Measurements from ENCODE around the gene ECI2.
"Not testable (repeated sequence)": the region's sequence is repeated elsewhere in the genome, so short reads cannot be mapped to it uniquely, and the experiment has no call there.

The ECI2 gene

GRCh38 chr6:4107873-4108272 is 27.5 kb downstream of the ECI2 start:
- in situ Hi-C loops (cut with MboI; ENCODE audit: low sequenced_read_pairs) = no loop called here

- in situ Hi-C loops (cut with MboI; ENCODE audit: low sequenced_read_pairs) = no loop called here
These were observed 29.3 kb downstream of the ECI2 start for GRCh38 chr6:4105980-4106536.

GRCh38 chr6:4103929-4104328 is 31.4 kb downstream of the ECI2 start:
- in situ Hi-C loops (cut with MboI; ENCODE audit: low sequenced_read_pairs) = no loop called here

GRCh38 chr6:4102687-4103244 is 32.6 kb downstream of the ECI2 start:
- in situ Hi-C loops (cut with MboI; ENCODE audit: low sequenced_read_pairs) = no loop called here

DNA sequence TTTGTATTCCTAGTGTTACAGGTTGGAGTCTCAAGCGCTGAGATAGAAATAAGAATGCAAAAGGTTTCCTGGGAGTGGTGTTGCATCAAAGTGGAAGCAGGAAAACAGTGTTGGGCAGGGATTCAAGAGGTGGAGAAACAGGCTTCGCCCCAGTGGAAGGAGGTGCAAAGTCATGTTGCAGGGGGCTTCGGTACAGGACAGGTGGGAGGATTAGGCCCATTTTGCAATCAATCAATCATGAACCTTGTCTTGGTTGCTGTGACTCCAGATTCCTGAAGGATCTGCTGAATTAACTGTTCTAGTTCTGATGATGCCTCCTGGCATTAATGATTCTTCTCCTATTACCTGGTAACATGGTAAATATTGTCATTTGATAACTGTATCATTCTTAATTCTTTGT is 34.1 kb downstream of the ECI2 start:
- in situ Hi-C loops (cut with MboI; ENCODE audit: low sequenced_read_pairs) = no loop called here

DNA sequence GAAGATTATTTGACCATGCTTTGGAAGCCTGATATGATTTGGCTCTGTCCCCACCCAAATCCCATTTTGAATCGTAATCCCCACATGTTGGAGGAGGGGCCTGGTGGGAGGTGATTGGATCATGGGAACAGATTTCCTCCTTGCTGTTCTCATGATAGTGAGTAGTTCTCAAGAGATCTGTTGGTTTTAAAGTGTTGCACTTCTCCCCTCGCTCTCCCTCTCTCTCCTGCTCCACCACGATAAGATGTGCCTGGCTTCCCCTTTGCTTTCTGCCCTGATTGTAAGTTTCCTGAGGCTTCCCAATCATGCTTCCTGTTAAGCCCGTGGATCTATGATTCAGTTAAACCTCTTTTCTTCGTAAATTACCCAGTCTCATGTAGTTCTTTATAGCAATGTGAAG is 34.7 kb downstream of the ECI2 start:
- in situ Hi-C loops (cut with MboI; ENCODE audit: low sequenced_read_pairs) = no loop called here

DNA sequence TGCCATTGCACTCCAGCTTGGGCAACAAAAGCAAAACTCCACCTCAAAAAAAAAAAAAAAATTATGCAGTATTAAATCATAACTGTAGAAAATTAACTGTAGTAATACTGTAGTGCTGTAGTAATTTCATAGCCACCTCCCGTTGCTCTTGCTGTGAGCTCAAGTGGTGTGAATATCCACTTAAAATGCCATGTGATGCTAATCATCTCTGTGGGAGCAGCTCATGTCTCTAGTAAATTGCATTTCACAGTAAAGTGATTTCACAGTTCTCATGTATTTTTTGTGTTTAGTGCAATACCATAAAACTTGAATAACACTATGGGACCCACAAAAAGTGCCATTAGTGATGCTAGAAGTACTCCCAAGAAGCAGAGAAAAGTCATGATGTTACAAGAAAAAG is 42.1 kb downstream of the ECI2 start:
- in situ Hi-C loops (cut with MboI; ENCODE audit: low sequenced_read_pairs) = no loop called here

- in situ Hi-C loops (cut with MboI; ENCODE audit: low sequenced_read_pairs) = no loop called here
These were observed 43.4 kb downstream of the ECI2 start for GRCh38 chr6:4091941-4092340.

GRCh38 chr6:4090043-4090442 is 45.3 kb downstream of the ECI2 start:
- in situ Hi-C loops (cut with MboI; ENCODE audit: low sequenced_read_pairs) = not testable (repeated sequence)

GRCh38 chr6:4088704-4089103 is 46.7 kb downstream of the ECI2 start:
- in situ Hi-C loops (cut with MboI; ENCODE audit: low sequenced_read_pairs) = no loop called here

- in situ Hi-C loops (cut with MboI; ENCODE audit: low sequenced_read_pairs) = no loop called here
These were observed 50.1 kb downstream of the ECI2 start for GRCh38 chr6:4085332-4085700.

DNA sequence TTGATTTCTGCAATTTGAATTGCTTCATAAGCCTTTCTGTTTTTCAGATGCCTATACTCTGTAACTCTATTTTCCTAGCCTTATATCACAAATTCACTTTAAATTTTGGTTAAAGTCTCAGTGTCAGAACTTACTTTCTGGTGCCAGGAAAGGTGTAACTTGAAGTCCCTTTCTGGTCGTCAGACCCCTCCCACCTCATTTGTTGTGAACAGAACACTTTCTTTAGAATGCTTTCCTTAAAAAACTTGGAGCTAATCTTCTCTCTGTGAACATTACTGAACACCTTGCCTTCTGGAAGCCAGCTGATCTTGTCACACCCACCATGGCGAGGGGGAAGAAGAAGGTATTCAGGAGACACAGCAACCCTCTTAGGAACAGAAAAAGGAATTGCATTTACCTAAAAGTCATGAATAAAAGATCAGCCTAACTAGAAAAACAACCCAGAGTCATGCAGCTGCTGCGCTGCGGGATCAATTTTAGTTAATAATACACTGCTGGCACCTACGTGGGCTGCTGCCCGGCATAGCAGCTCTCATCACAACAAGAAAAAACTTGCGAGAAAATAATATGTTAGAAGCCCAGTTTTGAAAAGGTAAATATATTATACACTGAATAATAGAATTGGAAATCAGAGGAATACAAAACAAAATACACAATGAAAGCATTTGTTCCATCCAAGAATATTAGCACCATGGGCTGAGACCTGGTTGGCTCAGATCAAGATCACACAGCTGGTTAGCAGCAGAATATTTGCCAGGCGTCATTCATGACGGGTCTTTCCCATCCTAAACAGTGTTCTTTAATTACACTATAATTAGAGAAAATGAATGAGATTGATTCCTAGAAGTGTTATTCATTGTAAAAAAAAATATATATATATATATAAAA is 50.7 kb downstream of the ECI2 start:
- in situ Hi-C loops (cut with MboI; ENCODE audit: low sequenced_read_pairs) = no loop called here

GRCh38 chr6:4078691-4079471 is 56.5 kb downstream of the ECI2 start, which contains the start of gene FAM217A:
Gene FAM217A (minus strand): TSS chr6:4079137. CDS start chr6:4077414, 1,723 bp downstream.
- in situ Hi-C loops (cut with MboI; ENCODE audit: low sequenced_read_pairs) = no loop called here

- in situ Hi-C loops (cut with MboI; ENCODE audit: low sequenced_read_pairs) = no loop called here
These were observed 60.7 kb downstream of the ECI2 start for GRCh38 chr6:4074478-4075235.

DNA sequence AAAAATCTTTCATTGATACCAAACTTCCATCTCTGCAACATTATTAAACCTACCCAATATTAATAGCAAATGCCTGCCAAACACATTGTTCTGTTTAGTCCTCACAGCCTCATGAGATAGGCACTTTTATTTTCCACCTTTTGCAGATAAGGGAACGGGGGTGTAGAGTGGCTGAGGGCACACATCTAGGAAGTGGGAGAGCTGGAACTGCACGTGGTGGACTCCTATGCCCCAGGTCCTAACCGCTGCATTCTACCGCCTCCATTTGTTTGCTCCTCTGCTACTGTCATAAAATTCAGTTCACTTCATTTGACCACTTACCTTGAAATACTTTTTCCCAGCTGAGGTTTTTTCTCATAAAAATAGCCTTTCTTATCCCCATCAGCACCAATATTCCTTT is 64.0 kb downstream of the ECI2 start:
- in situ Hi-C loops (cut with MboI; ENCODE audit: low sequenced_read_pairs) = no loop called here

DNA sequence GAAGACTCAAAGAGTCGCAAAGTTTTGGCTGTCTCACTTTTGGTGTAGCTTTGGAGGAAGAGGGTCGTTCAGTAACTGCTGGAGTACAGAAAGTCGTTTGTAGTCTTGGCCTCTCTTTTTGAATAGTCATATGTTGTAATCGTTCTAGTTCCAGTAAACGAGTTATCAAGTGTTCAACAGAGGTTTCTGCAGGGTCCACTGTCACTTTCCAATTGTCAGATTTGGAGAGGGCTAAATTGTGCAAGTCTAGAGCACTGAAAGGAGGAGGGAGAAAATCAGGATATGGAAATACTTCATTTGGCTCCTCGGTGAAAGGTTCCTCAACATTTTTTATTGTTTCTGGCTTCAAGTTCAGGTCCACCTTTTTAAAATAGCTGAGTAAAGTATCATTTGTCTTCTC is 66.2 kb downstream of the ECI2 start:
- in situ Hi-C loops (cut with MboI; ENCODE audit: low sequenced_read_pairs) = no loop called here

DNA sequence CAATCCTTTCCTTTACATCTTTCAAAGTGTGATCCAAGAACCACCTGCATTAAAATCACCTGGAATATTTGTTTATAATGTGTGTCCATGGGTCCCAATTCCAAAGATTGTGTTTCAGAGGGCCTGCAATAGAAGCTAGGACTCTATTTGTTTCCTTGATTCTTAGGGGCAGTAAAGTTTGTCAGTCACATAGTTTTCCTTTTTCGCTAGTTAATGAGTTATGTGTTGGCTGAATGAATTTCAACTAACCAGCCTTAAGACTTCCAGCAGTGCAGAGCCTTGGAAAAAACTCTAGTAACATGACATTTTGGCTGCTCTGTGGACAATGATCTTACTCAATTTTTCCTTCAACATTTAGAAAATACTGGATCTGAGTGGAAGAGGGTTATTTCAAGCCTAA is 67.7 kb downstream of the ECI2 start:
- in situ Hi-C loops (cut with MboI; ENCODE audit: low sequenced_read_pairs) = no loop called here

- in situ Hi-C loops (cut with MboI; ENCODE audit: low sequenced_read_pairs) = no loop called here
These were observed 69.2 kb downstream of the ECI2 start for GRCh38 chr6:4066029-4066755.
